NCI-H1417 (cell line): Measurements from ENCODE around the gene AHI1.

Experiments used
- DNase-seq, 3 experiments: peaks; one replicate each; lab custom pipeline; 2025; lab: John Stamatoyannopoulos, UW

The AHI1 gene

DNA sequence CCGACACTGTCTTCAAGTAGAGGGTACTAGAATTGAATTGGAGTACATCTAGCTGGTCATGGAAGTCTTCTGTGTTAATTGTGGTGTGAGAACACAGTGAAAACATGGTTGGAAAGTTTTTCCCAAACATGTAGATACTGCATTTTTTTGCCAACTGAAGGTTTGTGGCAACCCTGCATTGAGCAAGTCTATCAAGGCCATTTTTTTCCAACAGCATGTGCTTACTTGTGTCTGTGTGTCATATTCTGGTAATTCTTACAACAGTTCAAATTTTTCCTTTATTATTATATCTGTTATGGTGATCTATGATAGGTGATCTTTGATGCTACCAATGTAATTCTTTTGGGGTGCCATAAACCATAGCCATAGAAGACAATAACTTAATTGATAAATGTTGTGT is 169.4 kb downstream of the AHI1 start:
- no peak for DNase-seq

DNA sequence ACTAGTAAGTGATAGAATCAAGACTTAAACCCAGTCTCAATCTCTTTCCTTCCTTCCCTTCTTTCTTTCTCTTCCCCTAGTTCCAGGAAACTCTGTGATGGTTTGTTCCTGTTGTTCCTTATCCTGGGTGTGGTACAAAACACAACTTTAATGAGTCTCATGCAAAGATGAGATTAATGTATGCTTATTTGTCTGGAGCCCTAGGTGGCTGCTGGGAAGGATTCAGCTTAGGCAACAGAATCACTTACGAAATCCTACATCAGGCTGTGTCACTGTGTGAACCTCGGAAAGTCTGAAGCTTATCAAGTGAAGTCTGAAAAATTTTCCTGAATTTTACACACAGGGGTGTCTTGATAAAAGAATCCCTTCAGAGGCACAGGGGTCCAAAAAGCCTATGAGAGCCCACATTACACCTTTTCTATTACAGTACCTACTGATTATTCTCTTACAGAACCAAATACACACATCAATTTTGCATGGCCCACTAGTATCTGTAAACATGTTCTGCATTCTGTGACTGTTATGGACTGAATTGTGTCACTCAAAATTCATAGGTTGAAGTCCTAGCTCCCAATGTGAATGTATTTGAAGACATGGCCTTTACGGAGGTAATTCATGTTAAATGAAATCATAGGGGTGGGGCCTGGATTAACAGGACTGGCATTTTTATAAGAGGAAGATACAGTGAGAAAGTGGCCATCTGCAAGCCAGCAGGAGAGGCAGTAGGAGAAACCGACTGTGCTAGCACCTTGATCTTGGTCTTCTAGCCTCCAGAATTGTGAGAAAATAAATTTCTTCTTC is 171.7 kb downstream of the AHI1 start:
- no peak for DNase-seq

DNA sequence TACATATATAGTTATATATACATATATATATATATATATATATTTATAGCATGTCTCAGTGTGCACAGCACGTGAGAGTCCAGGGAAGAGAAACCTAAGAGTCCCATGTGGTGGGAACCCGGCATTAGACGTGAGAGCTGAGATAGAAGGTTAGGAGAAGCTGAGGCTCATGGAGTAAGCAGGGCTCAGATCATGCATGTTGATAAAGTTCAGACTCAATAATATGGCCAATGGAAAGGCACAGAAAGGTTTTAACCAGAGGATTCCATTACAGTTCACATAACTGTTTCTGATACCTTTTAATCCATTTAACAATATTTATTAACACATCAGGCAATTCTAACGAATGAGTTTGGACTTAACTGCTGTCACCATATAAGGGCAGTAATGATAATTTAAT is 173.0 kb downstream of the AHI1 start:
- no peak for DNase-seq

DNA sequence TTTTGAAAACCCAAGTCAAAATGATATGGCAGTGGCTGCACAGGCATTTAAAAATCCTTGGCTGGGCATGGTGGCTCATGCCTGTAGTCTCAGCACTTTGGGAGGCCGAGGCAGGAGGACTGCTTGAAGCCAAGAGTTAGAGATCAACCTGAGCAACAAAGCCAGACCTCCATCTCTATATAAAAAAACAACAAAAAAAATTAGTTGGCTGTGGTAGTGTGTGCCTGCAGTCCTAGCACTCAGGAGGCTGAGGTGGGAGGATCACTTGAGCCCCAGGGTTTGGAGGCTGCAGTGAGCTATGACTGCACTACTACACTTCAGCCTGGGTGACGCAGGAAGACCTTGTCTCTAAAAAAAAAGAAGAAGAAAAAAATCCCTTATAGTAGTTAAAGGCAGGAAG is 173.6 kb downstream of the AHI1 start:
- DNase-seq = no peak

DNA sequence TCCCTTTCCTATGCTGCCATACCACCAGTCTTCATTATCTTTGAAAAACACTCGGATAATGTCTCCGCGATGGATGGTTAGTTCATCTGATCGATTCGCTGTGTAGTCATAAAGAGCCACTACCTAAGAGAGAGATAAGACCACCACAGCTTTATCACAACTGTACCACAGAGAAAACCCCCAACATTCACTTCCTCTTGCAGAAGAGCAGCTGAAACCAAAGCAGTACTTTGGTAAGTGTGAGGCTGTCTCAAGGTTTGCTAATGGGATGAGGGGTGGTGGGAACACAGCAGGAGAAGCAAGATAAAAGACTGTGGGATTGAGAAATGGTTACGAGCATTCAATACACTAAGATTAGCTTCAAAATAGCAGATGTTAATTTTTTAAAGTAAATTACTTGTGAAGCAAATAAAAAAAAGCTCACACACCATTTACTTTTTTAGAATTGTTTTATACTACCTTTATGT is 174.3 kb downstream of the AHI1 start:
- no peak for DNase-seq

DNA sequence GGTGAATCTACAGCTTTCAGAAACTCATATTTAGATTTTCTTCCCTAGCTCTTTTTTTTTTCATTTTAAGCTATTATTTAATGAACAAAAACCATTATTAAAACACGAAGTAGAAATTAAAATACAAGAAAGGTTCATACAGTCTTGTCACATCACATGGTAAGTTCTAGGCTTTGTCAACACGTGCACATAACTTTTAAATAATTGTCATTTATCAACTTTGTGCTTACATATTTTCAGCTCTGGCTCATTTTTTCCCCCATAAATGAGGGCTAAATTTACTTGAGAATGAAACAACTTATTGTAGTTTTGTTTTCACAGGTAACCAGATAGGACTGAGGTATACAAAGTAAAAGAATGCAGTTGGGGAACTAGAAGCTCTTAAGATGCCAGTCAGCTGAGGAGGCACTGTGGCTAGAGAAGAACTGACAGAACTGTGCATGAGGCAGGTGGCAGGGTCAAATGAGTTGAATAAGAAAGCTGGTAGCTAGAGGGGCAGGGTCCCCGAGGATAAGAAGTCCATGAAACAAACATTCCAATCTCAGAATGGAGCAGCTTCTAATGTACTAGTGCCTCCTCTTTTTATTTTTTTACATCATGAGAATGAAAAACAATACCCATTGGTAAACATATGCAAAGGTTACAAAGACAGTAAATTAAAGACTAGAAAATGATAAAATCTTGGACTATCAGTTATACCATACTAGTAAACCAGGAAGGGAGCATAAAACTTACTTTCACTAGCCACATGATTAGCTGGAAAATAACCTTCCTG is 174.9 kb downstream of the AHI1 start:
- no peak for DNase-seq

DNA sequence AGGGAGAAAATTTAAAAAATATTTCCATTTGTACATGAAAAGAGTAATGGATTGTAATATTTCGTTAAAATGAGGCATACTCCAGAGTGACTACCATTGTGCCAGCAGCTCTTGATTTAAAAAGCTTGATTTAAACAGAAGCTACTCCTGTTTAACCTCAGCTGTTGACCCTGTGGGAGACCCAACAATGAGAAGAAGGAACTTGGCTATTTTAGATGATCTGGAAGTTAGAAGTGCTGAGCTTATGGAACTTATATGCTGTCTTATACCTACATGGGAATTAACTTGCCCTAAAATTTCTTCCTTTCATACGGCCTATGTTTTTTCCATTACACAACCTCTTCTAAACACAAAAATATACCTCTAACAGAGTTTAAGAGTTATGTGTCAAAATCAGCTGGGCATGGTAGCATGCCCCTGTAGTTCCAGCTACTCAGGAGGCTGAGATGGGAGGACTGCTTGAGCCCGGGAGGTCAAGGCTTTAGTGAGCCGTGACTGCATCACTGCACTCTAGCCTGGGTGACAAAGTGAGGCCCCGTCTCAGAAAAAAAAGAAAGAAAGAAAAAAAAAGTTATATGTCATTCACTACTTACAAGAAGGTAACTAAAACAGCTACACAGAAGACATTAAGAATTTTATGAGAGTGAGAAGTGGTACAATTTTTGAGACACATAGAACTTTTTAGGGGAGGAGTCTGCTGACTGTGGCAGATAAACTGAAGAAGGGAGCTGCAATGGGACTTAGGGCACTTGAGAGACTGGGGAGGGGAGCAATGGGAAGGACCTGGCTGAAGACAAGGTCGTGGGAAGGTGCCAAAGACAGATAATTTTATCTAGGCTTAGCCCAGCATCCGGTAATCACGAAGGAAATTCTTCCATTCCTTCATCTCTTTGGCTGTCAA is 176.6 kb downstream of the AHI1 start:
- DNase-seq = no peak

DNA sequence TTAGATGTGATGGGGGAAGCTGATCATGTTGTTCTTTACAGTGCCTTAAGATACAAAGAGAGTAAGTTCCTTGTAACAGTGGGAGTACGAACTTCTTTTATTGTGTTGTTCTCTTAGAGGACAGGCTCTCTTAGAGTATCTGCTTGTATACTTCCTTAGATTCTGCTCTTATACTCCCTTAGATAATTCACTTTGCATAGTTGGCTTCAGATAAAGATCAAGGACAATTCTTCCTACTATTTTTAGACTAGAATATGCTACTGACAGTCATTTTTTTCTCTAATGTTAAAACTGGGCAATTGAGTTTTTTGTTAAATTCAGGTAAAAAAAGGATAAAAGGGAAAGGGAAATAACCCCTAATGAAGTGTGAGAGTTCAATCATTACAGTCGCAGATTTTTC is 177.7 kb downstream of the AHI1 start:
- DNase-seq = no peak

DNA sequence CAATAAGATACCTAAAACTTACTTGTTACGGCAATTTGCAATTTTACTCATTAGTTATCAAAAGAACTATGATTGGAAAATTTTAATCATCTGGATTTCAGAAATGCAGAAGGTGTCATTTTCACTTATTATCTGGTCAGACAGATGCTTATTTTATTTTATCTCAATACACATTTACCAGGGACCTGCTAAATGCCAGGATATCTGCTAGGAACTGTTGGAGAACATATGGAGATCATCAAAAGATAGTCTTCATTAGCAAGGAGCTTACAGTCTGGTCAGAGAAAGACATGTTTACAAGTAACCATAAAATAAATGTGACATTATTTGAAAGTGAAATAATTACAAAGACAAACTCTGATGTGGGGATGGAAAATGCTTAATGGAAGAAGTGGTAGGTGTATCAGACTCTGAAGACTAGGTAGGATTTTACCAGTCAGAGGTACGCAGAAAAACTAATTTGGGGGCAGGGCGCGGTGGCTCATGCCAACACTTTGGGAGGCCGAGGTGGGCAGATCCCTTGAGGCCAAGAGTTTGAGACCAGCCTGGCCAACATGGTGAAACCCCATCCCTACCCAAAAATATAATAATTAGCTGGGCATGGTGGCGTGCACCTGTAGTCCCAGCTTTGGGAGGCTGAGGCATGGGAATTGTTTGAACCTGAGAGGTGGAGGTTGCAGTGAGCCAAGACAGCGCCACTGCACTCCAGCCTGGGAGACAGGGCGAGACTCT is 178.6 kb downstream of the AHI1 start:
- no peak for DNase-seq

DNA sequence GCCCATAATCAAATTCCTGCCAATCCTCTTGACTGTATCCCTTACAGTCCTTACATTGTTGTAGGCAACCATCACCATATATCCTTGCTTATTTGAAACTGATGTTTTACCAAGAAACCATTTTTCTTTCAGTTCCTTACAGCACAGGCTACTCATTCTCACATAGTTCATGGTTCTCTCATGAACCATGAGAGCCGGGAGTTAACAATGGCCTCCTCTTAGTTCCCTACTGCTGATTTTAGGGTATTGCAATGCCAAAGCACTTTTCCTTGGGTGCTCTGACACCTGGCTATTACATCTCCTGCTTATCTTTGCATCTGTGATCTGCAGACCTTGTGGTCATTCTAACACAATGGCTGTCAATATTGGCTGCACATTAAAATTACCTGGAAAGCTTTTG is 183.0 kb downstream of the AHI1 start:
- peak in 1 of 3 experiments; percentile 15 for DNase-seq

DNA sequence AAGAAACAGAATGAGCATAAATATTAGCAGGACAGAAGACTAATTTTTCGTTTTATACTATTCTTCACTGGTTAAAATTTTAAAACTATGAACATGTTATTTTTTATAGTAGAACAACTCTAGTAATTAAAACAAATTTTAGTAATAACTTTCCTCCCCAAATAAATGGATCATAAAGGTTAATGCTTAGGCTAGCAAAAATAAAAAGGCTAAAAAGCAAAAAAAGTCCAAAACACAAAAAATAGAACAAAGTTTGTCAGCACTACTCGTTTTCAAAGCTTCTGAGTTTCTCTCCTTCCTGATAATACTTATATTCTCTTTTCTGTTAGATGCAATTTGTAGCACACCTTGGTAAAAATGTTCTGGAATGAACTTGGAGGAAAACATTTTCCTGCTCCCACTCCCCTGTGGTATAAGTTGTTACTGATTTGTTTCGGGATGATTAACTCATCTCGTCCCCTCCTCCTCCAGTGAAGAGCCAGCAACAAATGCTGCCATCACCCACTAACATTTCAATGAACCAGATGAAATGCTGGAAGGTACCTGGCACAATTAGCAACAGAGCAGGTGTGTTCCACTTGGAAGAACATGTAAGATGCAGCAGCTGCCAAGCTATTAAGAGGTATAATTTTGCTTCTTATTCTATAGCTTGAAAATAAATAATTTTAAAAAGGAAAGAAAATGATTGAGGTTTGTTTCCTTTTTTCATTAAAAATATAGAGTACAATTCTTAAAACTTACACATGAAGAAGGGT is 185.9 kb downstream of the AHI1 start:
- peak; percentile 38 to 86 (median 83) for DNase-seq

DNA sequence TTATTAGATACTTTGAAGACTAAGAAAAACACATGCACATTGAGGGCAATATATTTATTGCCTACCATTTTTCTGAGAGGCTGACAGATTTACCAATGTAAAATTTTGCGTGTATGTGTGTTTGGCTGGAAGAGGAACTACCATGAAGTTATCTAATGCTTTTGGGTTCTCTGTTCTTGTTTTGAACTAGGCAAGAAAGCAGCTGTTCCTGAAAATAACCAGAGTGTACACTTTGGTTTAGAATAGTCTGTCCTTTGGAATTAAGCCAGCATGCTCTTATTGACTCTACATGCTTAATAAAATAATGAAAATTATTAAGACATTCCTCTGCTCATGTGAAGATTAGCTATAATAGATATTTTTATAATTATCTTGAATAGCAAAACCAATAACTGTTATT is 187.2 kb downstream of the AHI1 start:
- DNase-seq = no peak

DNA sequence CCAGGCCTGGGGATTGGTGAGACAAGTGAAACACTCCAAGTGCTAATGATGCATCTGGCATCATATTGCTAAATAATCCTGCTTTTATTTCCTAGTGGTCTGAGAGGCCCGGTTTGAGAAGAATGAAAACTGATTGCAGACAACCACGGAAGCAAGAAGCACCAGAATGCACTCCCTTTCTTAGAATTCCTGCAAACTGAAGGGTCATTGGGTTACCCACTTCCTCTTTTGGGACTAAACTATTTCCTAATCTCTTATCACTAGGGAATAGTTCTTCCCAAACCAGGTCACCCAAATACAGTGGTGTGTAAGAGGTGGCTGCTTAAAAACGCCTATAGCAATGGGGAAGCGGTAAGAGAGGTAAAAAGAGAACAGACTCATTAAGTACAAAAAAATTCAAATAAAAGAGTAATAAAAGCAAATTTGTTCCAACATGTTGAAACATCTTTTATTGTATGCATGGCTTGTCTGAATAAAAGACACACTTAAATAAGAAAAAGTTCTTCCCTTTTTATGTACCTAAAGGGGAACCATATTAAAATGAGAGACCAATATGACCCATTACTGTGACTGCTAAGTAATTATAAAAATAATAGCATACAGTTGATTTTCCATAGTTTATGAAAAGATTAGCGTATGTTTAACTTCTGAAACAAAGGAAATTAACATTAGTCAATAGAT is 190.7 kb downstream of the AHI1 start:
- DNase-seq = no peak

DNA sequence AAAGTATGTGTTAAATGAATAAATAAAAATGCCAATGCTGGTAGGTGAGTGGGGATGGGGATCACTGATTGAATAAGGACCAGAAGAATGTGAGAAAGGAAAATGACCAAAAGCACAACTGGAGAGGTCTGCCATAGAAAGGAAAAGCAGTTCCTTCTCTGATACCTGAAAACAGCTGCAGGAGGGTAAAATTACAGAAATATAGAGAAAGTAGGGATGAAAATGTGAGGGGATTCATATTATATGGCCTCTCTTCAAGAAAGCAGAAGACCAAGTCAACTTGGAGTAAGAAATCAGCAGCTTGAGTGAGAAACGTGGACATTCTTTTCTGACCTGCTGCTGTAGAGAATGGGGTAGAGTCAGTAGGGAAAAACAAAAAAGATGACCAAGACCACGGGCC is 191.4 kb downstream of the AHI1 start:
- DNase-seq = no peak

DNA sequence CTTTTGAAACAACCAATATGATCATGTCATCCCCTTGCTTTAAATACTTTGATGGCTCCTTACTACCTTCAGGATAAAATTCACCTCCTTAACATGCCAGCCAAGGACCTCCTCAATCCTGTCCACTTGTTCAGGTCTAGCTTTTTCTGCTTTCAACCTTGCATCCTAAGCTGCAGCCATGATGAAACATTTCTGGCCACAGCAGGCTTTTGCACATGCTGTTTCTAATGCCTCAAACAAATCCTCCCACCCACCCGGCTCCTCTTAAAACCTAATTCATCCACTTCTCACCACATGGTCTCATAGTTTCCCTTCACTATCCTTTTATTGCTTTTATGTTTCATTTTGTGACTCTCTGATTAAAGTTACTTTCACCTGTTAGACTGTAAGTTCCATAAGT is 191.9 kb downstream of the AHI1 start:
- DNase-seq = no peak

DNA sequence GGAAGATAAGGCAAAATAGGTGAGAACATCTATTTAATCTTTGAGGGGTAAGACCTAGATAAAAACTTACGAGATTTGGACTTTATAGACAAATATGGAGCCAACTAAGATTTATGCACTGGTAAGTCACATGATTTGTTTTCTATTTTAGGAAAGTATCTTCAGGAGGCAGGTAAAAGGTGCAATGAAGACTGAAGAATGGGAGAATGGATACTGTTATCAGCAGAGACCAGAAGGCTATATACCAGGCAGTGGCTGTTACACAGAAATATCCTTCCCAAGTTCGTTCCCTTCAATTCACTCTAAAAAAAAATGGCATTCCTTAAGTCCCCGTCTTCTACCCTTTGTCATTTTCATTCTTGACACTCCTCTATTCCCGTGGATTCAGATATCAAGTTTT is 192.7 kb downstream of the AHI1 start:
- no peak for DNase-seq

DNA sequence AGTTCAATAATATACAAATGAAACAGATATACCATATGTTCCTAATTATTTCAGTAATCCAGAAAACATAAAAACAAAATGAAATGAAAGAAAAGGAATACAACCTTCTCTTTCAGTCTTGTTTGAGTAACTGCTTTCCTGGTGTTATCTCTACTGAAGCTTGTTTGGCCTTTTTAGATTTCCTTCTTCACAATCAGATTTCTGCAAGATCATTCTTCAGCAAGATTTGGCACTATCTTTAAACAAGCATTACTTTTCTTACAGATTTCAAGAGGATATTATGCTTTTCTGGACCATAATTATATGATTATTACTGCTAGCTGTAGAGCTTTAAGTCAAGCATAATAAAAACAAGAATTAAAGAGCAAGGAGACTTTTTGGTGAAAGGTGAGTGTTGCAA is 196.2 kb downstream of the AHI1 start:
- peak in 1 of 3 experiments; percentile 40 for DNase-seq

DNA sequence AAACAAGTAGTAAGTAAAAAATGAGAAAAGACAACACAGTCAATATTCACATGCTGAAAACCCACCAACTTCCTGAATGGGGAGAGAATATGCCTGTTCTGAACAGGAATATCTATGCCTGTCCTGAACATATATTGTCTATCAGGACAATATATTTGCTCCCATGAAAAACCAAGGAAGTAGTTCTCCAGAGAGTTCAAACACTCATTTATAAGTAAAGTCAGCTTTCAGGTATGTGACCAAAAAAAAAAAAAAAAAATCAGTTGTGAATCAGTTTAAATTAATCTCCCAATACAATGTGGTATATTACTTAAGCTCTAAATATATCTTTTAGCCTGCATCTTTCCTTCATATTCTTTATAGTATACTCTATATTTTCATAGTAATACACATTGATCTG is 197.0 kb downstream of the AHI1 start:
- no peak for DNase-seq

DNA sequence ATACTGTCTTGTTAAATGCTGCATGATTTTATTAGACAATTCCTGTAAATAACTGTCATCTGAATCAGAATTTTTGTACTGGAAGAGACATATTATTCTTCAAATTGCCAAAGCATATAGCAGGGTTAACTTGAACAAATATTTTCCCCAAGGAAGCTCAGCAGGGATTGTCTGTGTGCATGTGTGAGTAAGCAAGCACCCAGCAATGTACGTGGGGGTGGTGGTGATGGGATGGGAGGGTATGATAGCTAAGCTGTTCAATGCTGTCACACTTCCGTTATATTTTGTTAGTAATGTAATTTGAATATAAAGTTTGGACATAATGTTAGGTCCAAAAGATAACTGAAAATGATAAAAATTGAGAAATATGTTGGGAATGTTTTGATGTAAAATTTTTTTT is 198.3 kb downstream of the AHI1 start:
- DNase-seq = peak in 2 of 3 experiments; percentile 12 to 38

DNA sequence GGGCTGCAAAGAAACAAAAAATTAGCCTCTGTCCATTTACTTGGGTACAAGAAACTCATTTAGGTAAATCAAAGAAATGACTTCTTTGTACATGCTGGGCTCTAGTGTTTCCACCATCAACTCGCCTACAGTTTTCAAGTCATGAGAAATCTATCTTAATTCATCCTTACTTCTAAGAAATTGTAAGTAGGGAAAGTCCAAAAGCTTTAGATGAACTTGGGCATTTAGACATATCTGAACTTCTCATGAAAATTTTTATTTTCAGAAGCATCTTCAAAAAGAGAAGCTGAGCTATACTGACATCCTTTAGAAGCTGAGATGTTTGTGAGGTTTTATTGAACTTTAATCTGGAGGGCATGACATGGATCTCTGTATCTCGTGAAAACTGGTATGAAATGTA is 199.1 kb downstream of the AHI1 start:
- DNase-seq = no peak
